Hepatocyte (in vitro differentiated cells): ENCODE measurements around the gene TLE6.

Source experiments
- EZH2 ChIP-seq: fragments of 200-600 bp; sonication (generic); IDR thresholded peaks from 2 replicates; pipeline ENCODE4 v1.6.1; 2016; ENCODE audit warnings: antibody characterized with exemption, mild to moderate bottlenecking, borderline replicate concordance
- EZH2phosphoT487 ChIP-seq: fragments of 200-600 bp; sonication (generic); IDR thresholded peaks from one replicate; pipeline ENCODE4 v1.6.1; 2018; ENCODE audit warnings: antibody characterized with exemption, mild to moderate bottlenecking, low read depth, moderate library complexity; ENCODE audit not compliant: unreplicated experiment, severe bottlenecking
- TF ChIP-seq, protein P1 (sequence below): fragments of 200-600 bp; sonication (generic); IDR thresholded peaks from 2 replicates; pipeline ENCODE4 v1.5.1; 2016; ENCODE audit warnings: antibody characterized with exemption, mild to moderate bottlenecking; ENCODE audit not compliant: poor library complexity

DNA sequence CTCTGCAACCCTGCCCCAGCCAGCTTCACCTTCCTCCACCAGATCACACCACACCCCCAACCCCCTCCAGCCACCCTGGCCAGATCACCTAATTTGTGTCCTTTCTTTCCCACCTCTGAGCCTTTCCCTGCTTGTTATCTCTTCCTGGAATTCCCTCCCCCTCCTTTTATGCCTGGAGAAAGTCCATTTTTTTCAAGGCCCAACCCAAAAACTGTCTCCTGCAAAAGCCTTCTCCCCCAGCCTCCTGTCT lies 57.0 kb downstream of the TLE6 start:
- TF ChIP-seq, protein P1, sequence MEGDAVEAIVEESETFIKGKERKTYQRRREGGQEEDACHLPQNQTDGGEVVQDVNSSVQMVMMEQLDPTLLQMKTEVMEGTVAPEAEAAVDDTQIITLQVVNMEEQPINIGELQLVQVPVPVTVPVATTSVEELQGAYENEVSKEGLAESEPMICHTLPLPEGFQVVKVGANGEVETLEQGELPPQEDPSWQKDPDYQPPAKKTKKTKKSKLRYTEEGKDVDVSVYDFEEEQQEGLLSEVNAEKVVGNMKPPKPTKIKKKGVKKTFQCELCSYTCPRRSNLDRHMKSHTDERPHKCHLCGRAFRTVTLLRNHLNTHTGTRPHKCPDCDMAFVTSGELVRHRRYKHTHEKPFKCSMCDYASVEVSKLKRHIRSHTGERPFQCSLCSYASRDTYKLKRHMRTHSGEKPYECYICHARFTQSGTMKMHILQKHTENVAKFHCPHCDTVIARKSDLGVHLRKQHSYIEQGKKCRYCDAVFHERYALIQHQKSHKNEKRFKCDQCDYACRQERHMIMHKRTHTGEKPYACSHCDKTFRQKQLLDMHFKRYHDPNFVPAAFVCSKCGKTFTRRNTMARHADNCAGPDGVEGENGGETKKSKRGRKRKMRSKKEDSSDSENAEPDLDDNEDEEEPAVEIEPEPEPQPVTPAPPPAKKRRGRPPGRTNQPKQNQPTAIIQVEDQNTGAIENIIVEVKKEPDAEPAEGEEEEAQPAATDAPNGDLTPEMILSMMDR = no peak
- TF ChIP-seq EZH2phosphoT487 (no peak), EZH2 (no peak)
